Left lung (tissue), 10 donors: ENCODE data around the gene LENG1. TPM values are rescaled to one million over a fixed set of nuclear protein-coding genes. Genes with fewer than 3 reads are reported as not detected.

ENCODE experiments used
- ATAC-seq: fragments of 200-7000 bp; cut with Tn5 transposase; one replicate; pipeline ENCODE4 v1.9.1; 2020; ENCODE audit warnings: moderate library complexity
- DNase-seq, 4 donors: peaks; one replicate each; pipeline ENCODE4 v3.0.0-alpha.2; 2013 to 2020
- H3K27ac ChIP-seq, 2 donors: fragments of 200-600 bp; sonication (generic) in 1 of 2; one replicate each; pipeline versions ENCODE4 v1.5.0 to v1.8.0; 2020 to 2021
- H3K27me3 ChIP-seq, 2 donors: fragments of 200-600 bp; sonication (generic) in 1 of 2; one replicate each; pipeline versions ENCODE4 v1.5.0 to v1.8.0; 2020 to 2021
- H3K36me3 ChIP-seq, 2 donors: fragments of 200-600 bp; sonication (generic) in 1 of 2; one replicate each; pipeline versions ENCODE4 v1.5.0 to v1.8.0; 2020 to 2021
- H3K4me1 ChIP-seq, 2 donors: fragments of 200-600 bp; one replicate each; pipeline ENCODE4 v1.8.0; 2021
- H3K4me3 ChIP-seq, 2 donors: fragments of 200-600 bp; sonication (generic) in 1 of 2; one replicate each; pipeline versions ENCODE4 v1.5.0 to v1.8.0; 2020 to 2021; ENCODE audit warnings: mild to moderate bottlenecking in 1 of 2
- H3K9me3 ChIP-seq, 2 donors: fragments of 200-600 bp; sonication (generic) in 1 of 2; one replicate each; pipeline versions ENCODE4 v1.5.0 to v1.8.0; 2020 to 2021
- CTCF ChIP-seq, 2 donors: fragments of 200-600 bp; sonication (generic) in 1 of 2; IDR thresholded peaks; one replicate each; pipeline versions ENCODE4 v1.5.0 to v1.8.0; 2021; ENCODE audit warnings: antibody characterized with exemption in 2 of 2
- intact Hi-C, 2 donors: fragments of 100-400 bp; cut with DNase I; formaldehyde crosslinking; loops; one replicate each; pipeline versions ENCODE4 v1.11.2 to v1.14.2; 2022
- polyA plus RNA-seq, 6 donors: library from polyadenylated mRNA; unstranded; fragments of 120-200 nt; gene quantifications; one replicate each; pipeline ENCODE4 v1.2.1, GENCODE V29; 2013; ENCODE audit not compliant: insufficient read length in 6 of 6
- total RNA-seq, 2 donors: library from RNA; stranded (reverse); fragmentation: NEBNext Ultra II Directional; extraction: Animal tissue kit (Norgen Biotek cat#: 25700); gene quantifications; one replicate each; pipeline ENCODE4 v1.2.1, GENCODE V29; 2021
- donor health status: DM: no; HTN: yes; CAD: no.
- donor health status: DM: no; HTN: no; CAD: no.

Gene LENG1
- total and polyA plus RNA-seq, 8 donors = 5.4 to 10.9 (median 7.5) TPM

- ATAC-seq = peak; percentile 57
These were observed 45.0 kb downstream of the LENG1 start for GRCh38 chr19:54114340-54115108.

GRCh38 chr19:54109651-54110050, 49.9 kb downstream of the LENG1 start:
- no peak overlapping the region for H3K4me3 ChIP-seq
- intact Hi-C loops = no loop called here
- ATAC-seq (no peak), DNase-seq (no peak)
- no peaks in the 10 kb centered on the region for H3K9me3 ChIP-seq
- no peak for TF ChIP-seq CTCF (IDR thresholded peaks at IDR 0.05)
- peaks cover 0 to 76% of the 10 kb centered on the region in 2 donors for H3K36me3 ChIP-seq
- no peak overlapping the region for H3K27ac ChIP-seq
- peaks cover 7 to 13% of the 10 kb centered on the region in 2 donors for H3K4me1 ChIP-seq
- H3K27me3 ChIP-seq = no peaks in the 10 kb centered on the region

More at GRCh38 chr19:54114340-54115108, 45.0 kb downstream of the LENG1 start:
- intact Hi-C loops = no loop called here
- no peak for TF ChIP-seq CTCF (IDR thresholded peaks at IDR 0.05)
- peaks cover 0 to 46% of the 10 kb centered on the region in 2 donors for H3K36me3 ChIP-seq
- no peaks in the 10 kb centered on the region for H3K27me3 ChIP-seq
- H3K4me3 ChIP-seq = peak overlapping the region; percentile 86
- H3K27ac ChIP-seq = peak overlapping the region; percentile 89 to 92
- H3K4me1 ChIP-seq = peaks cover 13 to 25% of the 10 kb centered on the region in 2 donors
- H3K9me3 ChIP-seq = no peaks in the 10 kb centered on the region
- peak in 2 of 4 donors; percentile 69 to 86 for DNase-seq

- Histone ChIP-seq H3K4me1 (peaks cover 4 to 13% of the 10 kb centered on the region in 2 donors), H3K9me3 (no peaks in the 10 kb centered on the region), H3K27ac (no peak overlapping the region), H3K4me3 (no peak overlapping the region), H3K36me3 (peaks cover 0 to 76% of the 10 kb centered on the region in 2 donors), H3K27me3 (no peaks in the 10 kb centered on the region)
- intact Hi-C loops = no loop called here
- no peak for DNase-seq
- ATAC-seq = no peak
- no peak for TF ChIP-seq CTCF (IDR thresholded peaks at IDR 0.05)
These were observed 51.0 kb downstream of the LENG1 start for GRCh38 chr19:54108496-54108895.

- Histone ChIP-seq H3K4me1 (peaks cover 4 to 18% of the 10 kb centered on the region in 2 donors), H3K27me3 (no peaks in the 10 kb centered on the region), H3K9me3 (no peaks in the 10 kb centered on the region), H3K27ac (no peak overlapping the region), H3K4me3 (no peak overlapping the region), H3K36me3 (peaks cover 0 to 76% of the 10 kb centered on the region in 2 donors)
- DNase-seq (peak in 1 of 4 donors; percentile 29), ATAC-seq (no peak)
- no peak for TF ChIP-seq CTCF (IDR thresholded peaks at IDR 0.05)
- intact Hi-C loops = no loop called here
These were observed 51.5 kb downstream of the LENG1 start for GRCh38 chr19:54107876-54108490.

GRCh38 chr19:54106716-54107115, 52.8 kb downstream of the LENG1 start:
- intact Hi-C loops = no loop called here
- DNase-seq = peak in 2 of 4 donors; percentile 11 to 53

More at GRCh38 chr19:54106716-54107115, 52.8 kb downstream of the LENG1 start:
- Histone ChIP-seq H3K27ac (no peak overlapping the region), H3K27me3 (no peaks in the 10 kb centered on the region), H3K4me3 (no peak overlapping the region), H3K36me3 (peaks cover 0 to 66% of the 10 kb centered on the region in 2 donors), H3K4me1 (peaks cover 8 to 25% of the 10 kb centered on the region in 2 donors), H3K9me3 (no peaks in the 10 kb centered on the region)
- no peak for TF ChIP-seq CTCF (IDR thresholded peaks at IDR 0.05)
- no peak for ATAC-seq
